ENCODE measurements around the gene PICK1.
"Not testable (repeated sequence)": the region's sequence is repeated elsewhere in the genome, so short reads cannot be mapped to it uniquely, and the experiment has no call there.

PICK1 gene

GRCh38 chr22:38031491-38031890, 25.7 kb upstream of the PICK1 start:
- no peak for DNase-seq

DNA sequence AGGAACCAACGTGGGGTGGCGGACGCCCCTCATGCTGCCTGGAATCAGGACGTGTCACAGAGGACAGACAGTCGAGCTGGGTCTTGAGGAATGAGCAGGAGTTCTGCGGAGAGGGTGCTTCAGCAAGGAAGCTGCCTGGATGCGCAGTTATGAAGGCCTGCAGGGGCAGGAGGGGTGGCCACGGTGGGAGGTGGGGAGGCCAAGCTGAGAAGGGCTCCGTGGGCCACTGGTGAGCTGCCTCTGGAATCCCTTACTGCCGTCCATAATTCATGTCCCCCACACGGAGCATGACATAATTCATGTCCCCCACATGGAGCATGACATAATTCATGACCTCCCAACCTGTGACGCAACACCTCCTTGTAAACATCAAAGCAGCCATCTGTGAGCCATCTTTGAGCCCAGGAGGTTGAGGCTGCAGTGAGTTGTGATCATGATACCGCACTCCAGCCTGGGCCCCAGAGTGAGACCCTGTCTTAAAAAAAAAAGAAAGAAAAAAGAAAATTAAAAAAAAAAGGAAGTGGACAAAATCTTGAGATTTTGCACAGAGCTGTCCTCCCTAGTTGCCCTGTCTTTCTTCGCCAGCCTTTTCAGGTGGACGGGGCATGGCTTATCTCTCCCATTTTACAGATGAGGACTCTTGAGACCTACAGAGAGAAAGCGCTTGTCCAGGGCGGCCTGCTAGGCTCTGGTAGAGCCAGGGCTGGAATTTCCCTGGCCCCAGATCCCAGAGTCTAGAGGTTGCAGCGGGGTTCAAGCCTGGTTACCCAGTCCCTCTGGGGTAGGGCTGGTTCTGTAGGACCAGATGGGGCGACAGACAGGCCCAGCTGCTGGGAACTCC, 24.3 kb upstream of the PICK1 start:
- peak; percentile 66 for DNase-seq

DNA sequence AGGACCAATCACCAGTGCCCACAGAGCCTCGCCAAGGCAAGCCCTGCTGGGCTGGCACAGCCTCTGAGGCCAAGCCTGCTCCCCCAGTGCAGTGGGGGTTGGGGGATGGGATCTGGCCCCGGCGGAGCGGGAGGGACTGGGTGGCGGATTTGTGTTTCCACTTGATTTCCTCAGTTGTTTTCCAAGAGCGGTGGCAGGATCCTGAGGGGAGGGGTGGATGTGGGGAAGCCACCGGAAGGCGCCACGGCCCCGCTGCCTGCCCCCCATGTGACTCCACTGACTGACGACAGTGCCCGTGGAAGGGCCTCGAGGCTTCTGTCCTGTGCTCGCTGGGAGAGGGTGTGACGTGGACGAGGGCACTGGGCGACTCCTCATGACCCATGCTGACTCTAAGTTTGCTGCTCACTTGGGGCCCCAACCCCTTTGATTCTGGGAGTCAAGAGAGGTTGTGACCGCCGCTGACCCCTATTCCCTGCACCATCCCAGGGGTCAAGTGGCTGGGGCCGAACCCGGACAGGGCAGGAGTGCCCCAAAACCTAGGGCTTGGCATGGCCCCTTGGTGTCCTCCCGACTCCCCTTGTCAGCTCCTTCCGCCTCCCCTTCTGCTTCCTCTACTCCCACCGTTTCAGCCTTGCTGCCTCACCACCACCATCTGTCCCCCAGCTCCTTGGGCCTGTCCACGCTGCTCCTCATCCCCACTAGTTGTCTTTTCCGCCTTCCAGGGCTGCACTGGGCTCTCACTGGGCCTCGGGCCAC, 23.5 kb upstream of the PICK1 start:
- DNase-seq = no peak

- DNase-seq = no peak
These were observed 22.8 kb upstream of the PICK1 start for GRCh38 chr22:38034278-38034882.

- DNase-seq = no peak
These were observed 22.2 kb upstream of the PICK1 start for GRCh38 chr22:38034884-38035529.

GRCh38 chr22:38035530-38035885, 21.7 kb upstream of the PICK1 start:
- no peak for DNase-seq

- no peak for DNase-seq
These were observed 20.7 kb upstream of the PICK1 start for GRCh38 chr22:38036392-38037062.

DNA sequence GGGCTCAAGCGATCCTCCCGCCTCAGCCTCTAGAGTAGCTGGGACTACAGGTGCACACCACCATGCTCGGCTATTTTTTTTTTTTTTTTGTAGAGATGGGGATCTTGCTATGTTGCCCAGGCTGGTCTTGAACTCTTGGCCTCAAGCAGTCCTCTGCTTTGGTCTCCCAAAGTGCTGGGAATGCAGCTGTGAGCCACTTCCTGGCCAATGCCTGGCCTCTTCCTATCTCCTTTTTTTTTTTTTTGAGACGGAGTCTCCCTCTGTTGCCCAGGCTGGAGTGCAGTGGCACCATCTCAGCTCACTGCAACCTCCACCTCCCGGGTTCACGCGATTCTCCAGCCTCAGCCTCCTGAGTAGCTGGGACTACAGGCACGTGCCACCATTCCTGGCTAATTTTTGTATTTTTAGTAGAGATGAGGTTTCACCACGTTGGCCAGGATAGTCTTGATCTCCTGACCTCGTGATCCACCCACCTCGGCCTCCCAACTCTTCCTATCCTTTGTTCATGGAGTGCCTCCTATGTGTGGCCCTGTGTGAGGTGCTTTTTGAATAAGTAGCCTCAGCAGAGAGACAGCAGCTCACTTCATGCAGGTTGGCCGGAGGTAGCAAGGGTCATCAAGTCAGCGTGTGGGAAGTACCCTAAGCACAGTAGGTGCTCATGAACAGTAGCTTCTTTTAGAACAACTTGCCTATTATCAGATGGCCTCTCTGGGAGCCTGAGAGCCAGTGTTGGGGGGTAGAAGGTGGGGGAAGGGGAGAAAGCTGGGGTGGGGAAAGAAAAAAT, 19.6 kb upstream of the PICK1 start:
- DNase-seq = not testable (repeated sequence)

GRCh38 chr22:38038426-38038825, 18.8 kb upstream of the PICK1 start:
- DNase-seq = no peak

- DNase-seq = no peak
These were observed 18.1 kb upstream of the PICK1 start for GRCh38 chr22:38038890-38039812.

DNA sequence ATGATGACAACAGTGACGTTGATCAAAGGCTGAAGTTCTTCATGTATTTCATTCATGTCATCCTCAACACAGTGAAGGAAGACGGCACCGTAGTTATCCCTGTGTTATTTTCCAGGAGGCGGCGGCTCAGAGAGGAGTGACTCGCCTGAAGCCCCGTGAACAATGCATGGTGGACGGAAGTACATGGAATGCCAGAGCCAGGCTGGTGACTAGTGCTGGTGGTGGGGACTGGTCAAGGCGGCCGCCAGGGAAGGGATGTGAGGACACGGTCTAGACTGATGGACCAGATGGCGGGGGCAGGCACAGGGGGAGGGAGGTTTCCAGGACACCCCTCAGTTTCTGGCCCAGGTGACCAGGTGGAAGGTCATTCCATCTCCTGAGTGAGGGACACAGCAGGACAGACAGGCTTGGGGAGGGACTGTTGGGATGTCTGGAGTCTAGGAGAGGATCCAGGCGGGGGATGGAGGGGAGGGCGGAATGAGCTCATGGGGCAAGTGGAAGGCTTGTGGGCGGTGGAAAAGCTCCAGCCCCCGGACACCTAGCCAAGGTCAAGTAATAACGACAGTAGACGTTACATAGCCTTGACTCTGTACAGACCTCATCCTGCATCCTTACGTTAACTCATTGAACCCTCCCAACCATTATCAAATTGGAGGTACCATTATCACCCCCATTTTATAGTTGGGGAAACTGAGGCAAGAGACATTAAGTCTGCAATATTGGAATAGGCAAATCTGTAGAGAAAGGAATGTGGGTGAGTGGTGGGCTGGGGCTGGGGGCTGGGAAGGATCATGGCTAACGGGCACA, 16.0 kb upstream of the PICK1 start:
- no peak for DNase-seq

DNA sequence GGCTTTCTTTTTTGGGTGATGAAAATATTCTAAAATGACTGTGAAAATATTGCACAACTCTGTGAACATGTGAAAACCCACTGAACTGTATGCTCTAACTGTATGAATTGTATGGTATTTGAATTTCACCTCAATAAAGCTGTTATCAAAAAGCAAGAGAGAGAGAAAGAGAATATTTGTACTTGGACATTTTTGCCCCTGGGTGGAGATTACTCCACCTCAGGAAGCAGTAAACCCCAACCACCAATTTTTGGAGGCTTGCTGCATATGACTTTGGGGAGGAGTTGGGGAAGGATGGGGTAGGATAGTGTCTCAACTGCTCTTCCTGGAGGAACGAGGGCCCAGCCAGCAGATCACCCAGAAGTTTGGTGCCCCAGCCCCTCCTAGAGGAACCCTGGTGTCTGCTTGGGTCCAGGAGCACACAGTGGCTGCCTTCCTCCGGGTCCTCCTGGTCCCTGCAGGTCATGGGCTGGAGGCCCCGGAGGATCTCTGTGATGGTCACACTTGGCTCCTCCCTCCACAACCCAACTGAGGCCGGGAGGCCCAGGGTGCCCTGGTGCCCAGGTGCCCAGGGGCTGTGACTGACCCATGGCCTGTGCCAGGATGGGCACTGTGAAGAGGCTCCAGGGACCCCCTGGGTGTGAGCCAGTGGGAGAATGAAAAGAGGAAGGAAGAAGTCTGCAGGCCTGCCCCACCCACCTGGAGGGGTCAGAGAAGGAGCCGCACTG, 15.3 kb upstream of the PICK1 start:
- no peak for DNase-seq

GRCh38 chr22:38042488-38042790, 14.8 kb upstream of the PICK1 start:
- no peak for DNase-seq

DNA sequence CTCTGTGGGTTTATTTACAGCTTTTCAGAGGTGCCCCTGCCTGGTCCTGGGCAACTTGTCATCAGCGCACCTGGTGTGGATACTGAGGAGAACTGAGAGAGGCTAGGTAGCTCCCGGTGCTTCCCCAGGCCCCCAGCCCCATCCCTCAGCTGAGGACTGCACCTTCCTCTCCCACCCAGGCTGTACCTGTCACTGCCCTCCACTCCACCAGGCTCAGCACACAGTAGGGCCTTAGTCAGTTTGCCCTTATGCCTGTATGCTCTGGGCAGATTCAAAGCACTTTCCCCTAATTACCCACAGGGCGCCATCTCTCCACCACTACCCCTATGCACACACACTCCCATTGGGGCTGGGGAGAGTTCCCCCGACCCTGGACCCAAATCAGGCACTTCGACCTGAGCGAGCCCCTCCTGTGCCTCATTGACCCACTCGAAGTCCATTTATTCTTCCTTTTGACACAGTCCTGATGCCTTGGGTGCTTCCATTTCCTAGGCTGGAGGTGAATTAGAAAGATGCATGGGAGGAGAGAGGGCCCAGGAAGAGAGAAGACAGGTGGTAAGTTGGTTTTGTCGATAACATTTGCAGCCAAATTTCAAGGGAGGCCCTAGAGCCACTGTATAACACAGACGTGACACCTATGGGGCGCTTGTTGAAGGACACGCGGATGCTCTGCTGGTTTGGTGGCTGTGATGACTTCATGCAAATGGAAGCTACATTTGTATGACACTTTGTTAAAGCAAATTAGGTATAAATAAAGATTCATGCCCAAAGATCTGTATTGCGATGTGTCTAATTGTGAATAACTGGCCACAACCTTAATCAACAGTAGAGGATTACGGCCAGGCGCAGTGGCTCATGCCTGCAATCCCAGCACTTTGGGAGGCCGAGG, 13.8 kb upstream of the PICK1 start:
- DNase-seq = no peak

GRCh38 chr22:38046070-38046748, 11.0 kb upstream of the PICK1 start:
- no peak for DNase-seq

- DNase-seq = no peak
These were observed 7.2 kb upstream of the PICK1 start for GRCh38 chr22:38049812-38050619.

DNA sequence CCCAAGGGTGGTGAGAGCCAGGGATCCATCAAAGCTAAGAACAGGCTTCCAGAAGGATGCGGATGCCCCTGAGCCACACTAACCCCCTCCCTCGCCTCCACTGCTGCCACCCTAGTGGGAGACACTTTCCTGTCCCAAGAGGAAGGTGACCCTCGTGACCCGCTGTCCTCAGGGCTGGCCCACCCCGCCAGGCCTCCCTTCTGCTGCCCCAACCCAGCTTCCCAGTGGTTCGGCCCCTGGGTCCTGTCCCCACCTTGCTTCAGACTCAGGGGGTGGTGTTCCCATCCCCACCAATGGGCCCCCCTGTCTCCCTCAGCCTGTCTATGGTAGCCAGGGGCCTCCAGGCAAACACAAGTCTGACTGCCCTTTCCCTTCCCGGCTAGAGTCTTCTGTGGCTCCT, 6.5 kb upstream of the PICK1 start:
- no peak for DNase-seq
